ENCODE measurements around the gene FFAR4.
"Not testable (repeated sequence)": the region's sequence is repeated elsewhere in the genome, so short reads cannot be mapped to it uniquely, and the experiment has no call there.

FFAR4 gene

DNA sequence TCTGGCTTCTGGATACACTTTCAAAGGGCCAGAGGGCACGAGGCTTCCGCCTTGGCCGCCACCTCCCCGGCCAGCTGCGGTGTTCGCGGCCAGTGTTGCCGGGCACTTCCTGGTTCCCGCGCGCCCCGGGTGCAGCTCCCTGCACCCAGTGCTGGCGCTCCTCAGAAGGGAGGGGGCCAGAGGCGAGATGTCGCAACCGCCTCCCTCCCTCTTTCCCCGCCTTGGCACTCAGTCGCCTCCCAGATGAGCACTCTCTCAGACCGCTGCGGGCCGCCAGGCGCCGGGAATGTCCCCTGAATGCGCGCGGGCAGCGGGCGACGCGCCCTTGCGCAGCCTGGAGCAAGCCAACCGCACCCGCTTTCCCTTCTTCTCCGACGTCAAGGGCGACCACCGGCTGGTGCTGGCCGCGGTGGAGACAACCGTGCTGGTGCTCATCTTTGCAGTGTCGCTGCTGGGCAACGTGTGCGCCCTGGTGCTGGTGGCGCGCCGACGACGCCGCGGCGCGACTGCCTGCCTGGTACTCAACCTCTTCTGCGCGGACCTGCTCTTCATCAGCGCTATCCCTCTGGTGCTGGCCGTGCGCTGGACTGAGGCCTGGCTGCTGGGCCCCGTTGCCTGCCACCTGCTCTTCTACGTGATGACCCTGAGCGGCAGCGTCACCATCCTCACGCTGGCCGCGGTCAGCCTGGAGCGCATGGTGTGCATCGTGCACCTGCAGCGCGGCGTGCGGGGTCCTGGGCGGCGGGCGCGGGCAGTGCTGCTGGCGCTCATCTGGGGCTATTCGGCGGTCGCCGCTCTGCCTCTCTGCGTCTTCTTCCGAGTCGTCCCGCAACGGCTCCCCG is at the start of gene FFAR4:
Gene FFAR4, plus strand, starts transcription at position 231 of the 842 bp plus-strand sequence. Its CDS starts 56 bp downstream, at position 287.
- peak; percentile 58 for DNase-seq (ENCODE audit: low spot score)

DNA sequence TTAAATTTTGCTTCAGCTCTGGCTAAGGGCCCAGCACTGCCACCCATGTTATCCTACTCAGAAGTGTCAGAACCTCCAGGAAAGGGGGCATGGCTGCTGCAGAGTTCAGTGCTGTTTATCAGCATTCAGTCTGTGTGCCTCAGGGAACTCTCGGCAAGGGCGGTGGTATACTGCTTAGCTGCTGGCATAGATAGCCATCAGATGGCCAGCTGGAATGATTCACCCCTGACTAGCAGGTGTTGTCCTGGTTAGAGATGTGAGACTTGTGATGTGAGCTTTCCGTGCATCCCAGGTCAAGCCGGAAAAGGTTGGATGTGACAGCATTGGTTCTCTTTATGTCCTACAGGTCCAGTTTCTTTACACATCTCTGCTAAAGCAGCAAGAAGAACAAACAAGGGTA is 47.9 kb upstream of the FFAR4 start:
- no peak for DNase-seq (ENCODE audit: low spot score)

DNA sequence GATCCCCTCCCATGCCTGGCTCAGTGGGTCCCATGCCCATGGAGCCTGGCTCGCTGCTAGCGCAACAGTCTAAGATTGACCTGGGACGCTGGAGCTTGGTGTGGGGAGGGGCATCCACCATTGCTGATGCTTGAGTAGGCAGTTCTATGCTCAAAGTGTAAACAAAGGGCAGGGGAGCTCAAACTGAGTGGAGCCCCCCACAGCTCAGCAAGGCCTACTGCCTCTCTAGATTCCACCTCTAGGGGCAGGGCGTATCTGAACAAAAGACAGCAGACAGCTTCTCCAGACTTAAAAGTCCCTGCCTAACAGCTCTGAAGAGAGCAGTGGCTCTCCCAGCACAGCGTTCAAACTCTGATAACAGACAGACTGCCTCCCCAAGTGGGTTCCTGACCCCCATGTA is 31.2 kb upstream of the FFAR4 start:
- DNase-seq (ENCODE audit: low spot score), result no peak

DNA sequence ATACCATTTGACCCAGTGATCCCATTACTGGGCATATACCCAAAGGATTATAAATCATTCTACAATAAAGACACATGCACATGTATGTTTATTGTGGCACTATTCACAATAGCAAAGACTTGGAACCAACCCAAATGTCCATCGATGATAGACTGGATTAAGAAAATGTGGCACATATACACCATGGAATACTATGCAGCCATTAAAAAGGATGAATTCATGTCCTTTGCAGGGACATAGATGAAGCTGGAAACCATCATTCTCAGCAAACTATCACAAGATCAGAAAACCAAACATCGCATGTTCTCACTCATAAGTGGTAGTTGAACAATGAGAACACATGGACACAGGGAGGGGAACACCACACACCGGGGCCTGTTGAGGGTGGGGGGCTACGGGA is 25.6 kb upstream of the FFAR4 start:
- DNase-seq (ENCODE audit: low spot score), result not testable (repeated sequence)

DNA sequence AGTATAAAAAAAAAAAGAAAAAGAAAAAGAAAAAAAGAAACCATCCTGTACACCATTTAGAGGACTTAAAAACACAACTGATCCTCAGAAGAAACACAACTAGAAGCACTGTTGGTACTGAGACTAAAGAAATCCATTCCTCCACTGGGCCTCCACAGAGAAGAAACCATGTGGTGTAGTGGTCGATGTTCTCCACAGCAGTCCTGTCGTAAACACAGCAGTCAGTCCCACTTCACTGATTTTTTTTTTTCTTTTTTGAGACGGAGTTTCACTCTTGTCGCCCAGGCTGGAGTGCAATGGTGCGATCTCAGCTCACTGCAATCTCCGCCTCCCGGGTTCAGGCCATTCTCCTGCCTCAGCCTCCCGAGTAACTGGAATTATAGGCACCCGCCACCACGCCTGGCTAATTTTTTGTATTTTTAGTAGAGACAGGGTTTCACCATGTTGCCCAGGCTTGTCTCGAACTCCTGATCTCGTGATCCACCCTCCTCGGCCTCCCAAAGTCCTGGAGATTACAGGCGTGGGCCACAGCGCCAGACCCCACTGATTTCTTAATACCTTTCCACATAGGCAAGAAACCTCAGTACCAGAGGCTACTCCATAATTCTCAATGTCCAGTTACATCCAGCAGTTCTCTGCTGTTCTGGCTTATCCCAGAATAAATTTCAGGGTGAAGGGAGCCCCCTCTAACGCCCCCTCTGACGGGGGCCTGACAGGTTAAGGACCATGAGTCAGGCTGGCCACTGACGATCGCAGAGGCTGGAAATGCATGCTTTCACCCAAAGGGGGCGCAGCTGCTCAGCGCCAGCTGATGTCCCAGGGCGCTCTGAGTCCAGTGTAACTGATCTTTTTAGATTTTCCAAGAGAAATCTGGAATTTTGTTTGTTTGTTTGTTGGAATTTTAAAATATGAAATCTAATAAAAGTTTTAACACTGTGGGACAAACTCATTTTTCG is 24.8 kb upstream of the FFAR4 start:
- no peak for DNase-seq (ENCODE audit: low spot score)

DNA sequence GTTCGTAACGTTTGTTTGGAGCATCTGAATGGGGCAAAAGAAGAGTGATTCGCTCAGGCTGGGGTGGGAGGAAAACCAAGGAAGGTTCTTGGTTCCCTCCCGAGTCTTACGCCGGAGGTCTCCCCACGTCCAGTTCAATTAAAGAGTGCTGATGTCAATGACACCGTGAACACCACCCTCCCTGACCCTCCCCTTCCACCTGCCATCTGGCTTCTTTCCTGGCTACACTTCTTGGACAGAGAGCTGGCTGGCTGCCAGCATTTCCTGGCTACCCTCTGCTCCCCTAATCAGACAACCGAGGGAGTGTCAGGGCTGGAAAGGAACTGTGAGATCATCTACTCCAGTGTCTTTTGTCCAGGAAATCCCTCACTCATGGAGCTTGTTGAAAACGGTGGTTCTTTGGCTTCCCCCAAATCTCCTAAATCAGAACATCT is 24.1 kb upstream of the FFAR4 start:
- DNase-seq (ENCODE audit: low spot score), result no peak

DNA sequence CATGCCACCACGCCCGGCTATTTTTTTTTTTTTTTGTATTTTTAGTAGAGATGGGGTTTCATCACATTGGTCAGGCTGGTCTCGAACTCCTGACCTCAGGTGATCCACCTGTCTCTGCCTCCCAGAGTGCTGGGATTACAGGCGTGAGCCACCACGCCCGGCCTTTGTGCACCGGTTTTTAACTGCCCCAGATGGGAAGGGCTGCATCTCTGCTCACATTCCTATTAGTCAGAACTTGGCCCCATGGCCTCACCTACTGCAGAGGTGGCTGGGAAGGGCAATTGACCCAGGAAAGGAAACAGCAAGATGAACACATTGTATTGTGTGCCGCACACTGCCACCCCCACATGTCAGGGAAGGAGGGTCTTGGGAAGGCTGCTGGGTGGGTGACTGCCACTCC is 19.5 kb upstream of the FFAR4 start:
- not testable (repeated sequence) for DNase-seq (ENCODE audit: low spot score)

DNA sequence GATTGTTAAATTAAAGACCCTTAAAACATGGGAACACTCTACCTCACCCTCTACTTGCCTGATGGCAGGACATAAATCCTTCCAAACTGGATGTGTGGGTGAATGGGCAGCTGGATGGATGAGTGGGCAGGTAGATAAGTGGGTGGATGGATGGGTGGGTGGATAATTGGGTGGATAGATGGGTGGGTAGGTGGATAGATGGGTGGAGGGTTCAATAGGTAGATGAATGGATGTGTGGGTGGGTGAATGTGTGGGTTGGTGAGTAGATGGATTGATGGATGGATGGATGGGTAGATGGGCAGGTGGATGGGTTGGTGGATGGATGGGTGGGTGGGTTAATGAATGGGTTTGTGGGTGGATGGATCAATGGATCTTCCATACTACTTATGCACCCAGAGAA is 18.9 kb upstream of the FFAR4 start:
- DNase-seq (ENCODE audit: low spot score), result no peak

DNA sequence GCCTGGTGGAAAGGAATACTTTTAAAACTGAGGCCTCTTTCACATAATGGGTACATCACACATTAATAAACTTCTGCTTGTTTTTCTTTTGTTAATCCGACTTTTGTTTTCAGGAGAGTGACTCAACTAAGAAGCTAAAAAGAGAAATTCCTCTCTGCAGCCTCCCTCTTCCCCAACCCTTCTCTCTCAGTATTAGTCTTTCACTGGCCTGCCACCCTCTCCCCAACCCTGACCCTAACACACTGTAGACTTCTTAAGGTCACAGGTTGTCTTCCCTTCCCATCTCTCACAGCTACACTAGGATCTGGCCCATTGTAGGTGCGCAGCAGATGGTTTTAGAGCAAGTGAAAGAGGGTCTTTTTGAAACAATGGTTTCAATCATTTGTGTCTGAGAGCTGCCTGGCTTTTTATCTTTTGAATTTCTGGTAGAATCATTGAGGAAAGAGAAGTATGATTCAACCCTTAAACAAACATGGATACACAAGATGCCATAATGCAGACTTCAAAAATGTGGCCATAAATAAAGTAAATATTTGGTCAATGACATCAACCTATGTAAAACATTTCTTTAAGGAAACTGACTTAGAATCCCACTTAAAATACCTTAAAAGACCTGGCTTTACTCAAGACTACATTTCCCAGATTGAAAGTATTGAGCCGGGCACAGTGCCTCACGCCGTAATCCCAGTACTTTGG is 17.9 kb upstream of the FFAR4 start:
- DNase-seq (ENCODE audit: low spot score), result no peak

DNA sequence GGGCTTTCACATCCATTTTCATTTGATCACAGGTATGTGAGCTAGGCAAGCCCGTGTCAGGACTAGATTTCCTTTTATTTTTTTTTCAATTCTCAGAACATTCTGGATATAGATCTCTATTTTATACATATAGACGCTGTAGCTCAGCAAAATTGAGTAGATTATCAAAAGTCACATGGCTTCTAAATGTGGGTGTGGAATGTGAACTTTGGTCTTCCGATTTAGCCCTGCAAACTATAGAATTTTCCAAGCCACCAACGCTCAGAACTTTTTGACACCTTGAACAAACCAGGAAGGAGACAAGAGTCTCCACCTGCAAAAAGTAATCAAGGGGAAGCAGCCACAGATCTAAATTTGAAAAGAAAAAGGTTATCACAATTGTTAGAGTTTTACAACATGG is 15.9 kb upstream of the FFAR4 start:
- DNase-seq (ENCODE audit: low spot score), result no peak

DNA sequence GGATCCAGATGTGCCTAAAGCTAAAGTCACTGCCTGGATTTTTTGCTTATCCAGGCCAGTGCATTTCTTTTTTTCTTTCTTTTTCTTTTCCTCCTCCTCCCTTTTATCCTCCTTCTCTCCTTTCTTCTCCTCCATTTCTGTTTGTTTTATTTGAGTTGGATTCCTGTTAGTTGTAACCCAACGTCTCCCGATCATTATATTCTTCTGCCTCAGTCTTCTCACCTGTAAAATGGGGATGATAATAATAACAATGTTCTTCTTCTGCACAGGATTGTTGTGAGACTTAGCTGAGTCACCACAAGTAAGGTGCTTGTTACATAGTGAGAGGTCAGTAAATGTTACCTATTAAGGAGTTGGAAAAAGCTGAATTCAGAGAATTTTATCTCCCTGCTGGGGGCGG is 13.7 kb upstream of the FFAR4 start:
- DNase-seq (ENCODE audit: low spot score), result no peak

DNA sequence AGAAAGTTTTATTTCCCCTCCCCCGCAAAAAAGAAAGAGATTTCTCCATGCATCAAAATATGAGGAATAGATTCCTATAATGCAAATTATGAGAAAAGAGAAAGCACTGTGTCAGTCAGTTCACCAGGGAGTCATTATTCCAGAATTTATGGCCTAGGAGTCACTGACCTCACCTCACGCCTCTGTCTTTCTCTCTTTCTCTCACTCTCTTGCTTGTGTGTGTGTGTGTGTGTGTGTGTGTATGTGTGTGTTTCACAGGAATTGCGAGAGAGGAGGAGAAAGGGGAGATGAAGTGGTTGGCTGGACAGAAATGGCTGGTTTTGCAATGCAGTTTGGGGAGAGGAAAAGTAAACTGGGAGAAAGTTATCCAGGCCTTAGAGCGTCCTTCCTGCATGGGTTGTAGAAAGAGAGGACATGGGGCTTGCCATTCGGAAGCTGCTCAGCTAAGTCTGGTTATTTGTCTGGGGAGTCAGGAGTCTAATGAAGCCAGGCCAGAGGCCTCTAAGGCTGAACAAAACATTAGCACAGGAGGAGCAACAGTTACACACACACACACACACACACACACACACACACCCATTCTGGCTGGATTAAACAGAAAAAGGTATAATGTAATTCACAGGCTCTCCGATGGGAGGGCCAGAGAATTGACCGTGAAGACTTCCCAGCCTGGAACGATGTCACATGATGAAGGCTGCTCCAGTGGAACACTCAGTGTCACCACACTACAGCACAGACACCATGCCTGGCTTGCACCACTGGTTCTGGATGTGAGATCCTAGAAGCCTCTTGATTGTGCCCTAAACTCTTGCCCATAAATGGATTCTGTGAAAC is 12.8 kb upstream of the FFAR4 start:
- DNase-seq (ENCODE audit: low spot score), result no peak

DNA sequence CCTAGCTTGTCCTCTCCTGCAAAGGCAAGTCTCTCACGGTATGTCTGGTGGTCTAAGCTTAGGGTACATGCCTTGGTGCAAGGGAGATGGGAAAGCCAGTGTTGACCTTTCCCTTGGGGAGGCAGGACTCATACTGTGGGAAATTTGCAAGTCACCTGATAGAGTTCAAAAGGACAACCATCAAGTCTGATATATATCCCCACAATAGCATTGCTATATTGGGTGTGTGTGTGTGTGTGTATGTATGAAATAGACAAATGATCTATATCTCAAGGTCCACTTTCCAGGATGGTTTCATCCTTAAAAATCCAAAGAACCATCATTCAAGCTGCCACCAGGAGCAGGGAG is 12.2 kb upstream of the FFAR4 start:
- no peak for DNase-seq (ENCODE audit: low spot score)

DNA sequence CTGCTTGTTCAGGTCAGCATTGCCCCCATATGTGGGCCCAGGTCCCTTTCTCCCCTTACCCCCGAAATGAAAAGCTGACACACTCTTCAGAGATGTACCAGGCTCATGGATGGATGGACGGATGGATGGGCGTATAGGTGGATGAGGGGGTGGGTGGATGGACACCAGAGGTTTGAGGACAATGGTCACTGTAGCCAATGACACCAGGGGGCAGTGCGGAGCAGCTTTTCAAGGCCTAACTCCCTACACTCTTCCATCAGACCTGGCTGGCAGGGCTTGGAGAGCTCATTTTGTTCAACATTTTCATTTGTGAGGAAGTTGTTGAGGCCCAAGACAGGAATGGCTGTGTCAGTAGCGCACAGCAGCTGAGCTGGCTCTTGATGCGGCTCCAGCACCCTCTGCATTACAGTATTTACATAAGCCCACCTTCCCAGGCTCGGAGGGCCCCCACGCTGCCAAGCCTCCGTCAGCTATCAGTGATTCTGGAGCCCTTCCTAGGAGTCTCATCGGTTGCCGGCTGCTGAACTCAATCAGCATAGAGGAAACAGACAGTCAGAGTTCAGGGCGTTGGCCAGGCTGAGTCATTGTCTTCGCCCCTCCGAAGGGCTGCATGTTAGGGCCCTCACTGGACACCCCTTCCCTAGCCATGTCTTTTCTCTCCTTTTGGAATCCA is 11.6 kb upstream of the FFAR4 start:
- DNase-seq (ENCODE audit: low spot score), result peak; percentile 63

DNA sequence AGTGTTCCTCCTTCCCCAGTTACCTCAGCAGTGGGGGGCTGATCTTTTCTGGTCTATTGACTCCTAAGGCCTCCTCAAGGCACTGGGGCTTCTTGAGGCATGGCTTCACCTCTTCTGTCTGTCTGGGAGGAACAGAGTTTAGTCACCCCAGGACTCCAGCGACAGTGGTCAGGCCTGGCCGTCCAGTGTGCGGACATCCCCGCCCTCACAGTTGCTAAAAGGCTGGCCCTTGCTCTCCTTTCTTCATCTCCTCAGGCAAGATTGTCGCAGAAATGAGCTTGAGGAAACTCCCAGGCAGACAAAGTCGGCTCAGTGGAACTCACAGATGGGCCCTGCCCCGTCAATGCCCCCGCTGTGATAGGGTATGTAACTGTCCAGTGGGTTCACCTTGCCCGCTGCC is 7.0 kb upstream of the FFAR4 start:
- no peak for DNase-seq (ENCODE audit: low spot score)

DNA sequence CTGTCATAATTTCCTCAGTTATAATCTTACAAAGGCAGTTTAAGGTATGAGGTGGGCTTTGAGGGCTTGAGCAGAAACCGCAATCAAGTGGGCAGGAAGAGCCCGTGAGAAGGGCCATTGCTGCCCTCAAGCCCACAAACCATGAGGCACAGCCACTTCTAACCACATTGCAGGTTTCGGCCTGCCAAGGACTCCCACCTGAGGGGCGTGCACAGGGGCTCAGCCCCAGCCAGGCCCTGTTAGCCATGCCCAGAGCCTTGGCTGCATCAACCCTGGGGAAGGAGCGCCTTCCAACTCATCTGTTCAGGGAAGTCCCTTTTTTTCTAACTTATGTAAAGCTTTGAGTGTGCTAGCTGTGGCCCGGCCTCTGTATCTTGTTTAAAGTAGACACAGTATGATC is 5.9 kb upstream of the FFAR4 start:
- no peak for DNase-seq (ENCODE audit: low spot score)

DNA sequence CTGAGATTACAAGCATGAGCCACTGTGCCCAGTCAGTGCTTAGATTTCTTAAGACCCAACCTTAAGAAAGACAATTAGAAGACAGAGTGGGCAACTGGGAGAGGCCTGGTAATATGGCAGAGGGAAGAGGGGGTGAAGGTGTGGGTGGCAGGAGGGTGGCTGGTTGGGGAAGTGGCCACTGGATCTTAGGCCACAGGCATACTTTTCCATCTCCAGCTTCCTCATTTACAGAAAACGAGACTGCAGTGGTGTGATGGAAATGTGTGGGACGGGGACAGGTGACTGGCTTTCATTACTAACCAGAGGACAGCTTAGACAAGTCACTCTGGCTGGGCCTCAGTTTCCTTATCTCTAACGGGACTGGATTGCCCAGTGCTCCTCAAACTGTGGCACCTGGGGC is 1.0 kb upstream of the FFAR4 start:
- no peak for DNase-seq (ENCODE audit: low spot score)

DNA sequence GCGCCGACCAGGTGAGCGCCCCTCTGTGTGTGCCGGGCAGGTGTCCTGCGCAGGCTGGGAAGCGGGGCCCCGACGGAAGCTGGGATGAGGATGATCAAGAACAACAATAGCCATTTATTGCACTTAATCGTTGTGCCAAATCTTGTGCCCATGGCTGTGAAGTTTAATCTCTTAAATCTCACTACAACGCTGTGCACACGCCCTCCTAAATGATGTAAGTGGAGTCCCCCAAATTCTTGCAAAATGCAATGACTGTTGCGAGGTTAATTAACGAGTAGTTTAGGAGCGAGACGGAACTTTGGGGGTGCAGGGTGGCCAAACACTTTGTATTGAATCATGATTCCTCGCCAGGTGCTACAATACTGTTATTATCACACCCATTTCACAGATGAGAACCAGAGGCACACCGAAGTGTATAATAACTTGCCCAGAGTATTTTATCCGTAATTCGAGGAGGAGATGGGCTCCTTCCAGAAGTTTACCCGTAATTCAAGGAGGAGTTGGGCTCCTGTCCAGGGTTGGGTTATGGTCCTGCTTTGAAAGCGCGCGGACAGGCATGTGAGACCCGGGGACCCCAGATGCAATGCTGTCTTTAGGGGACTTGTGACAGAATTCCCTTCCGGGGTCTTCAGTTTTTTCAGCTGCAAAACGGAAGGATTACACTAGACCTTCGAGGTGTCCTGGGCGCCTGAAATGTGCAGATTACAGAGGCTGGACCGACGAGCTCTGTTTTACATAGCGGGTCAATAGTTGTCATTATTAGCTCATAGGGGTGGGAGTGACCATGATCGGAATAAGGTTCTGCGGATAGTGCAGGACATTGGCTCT is 1.0 kb downstream of the FFAR4 start:
- DNase-seq (ENCODE audit: low spot score), result no peak

DNA sequence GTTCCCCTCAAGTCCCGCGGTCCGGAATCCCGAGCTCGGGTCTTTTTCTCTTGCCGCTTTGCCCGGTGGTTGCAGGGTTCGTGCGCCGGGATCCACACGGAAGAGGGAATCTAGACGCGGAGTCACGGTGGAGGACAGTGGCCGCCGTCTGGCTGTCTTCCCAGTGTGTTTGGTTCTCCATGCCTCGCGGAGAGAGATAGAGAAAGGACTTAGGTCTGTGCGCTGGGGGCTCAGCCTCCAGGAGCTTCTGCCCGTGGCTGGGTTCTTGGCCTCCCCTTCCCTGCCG is 1.6 kb downstream of the FFAR4 start:
- no peak for DNase-seq (ENCODE audit: low spot score)

DNA sequence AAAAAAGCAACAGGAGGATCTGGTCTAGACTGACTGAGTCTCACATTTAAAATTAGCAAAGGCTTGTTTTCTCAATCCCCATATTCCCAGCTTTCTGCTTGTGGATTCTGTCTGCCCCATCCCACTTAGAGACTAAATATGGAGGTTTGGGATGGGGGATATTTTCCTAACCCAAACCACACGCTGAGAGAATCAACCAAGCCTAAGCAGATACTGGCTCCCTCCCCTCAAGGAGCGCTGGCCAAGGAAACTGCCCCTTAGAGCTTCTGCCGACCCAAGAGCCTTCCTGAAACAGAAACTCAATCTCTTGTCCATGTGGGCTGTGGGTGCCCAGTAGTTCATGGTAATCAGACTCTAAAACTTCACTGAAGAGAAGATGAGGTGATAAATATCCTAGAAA is 3.9 kb downstream of the FFAR4 start:
- DNase-seq (ENCODE audit: low spot score), result no peak

Measured in HuH-7.5 (cell line).